BE2C (cell line): Measurements from ENCODE around the gene CRKL. TPM values are rescaled to one million over a fixed set of nuclear protein-coding genes. Genes with fewer than 3 reads are reported as not detected.
A peak's percentile ranks its signal among the peaks of the same experiment; 100 is the strongest.

Experiments used
- DNase-seq: peaks from one replicate; pipeline ENCODE4 v3.0.0-alpha.2; 2020
- H3K27me3 ChIP-seq: fragments of 250-450 bp; sonication (Bioruptor Pico); 2 replicates; pipeline ENCODE4 v1.5.1; 2020; ENCODE audit warnings: mild to moderate bottlenecking
- H3K36me3 ChIP-seq: fragments of 250-450 bp; sonication (Bioruptor Pico); 2 replicates; pipeline ENCODE4 v1.5.1; 2020; ENCODE audit warnings: mild to moderate bottlenecking
- H3K4me1 ChIP-seq: fragments of 250-450 bp; sonication (Bioruptor Pico); 2 replicates; pipeline ENCODE4 v1.5.1; 2020
- H3K4me3 ChIP-seq: 2 replicates; pipeline ENCODE4 v1.5.1; 2011; ENCODE audit warnings: low read depth, low read length
- H3K9me3 ChIP-seq: fragments of 250-450 bp; sonication (Bioruptor Pico); 2 replicates; pipeline ENCODE4 v1.5.1; 2020
- CTCF ChIP-seq: IDR thresholded peaks from 2 replicates; pipeline ENCODE4 v1.5.1; 2012; ENCODE audit warnings: mild to moderate bottlenecking, low read depth, low read length
- polyA plus RNA-seq: library from polyadenylated mRNA; unstranded; fragments of >200 nt; gene quantifications from one replicate; pipeline ENCODE4 v1.2.1, GENCODE V29; 2012; ENCODE audit warnings: low read depth, missing spikeins; ENCODE audit not compliant: insufficient read length, insufficient read depth

Gene CRKL
- 51.2 TPM for polyA plus RNA-seq

GRCh38 chr22:20916916-20917810 is at the start of gene CRKL:
Gene CRKL (plus strand): TSS chr22:20917407. CDS start chr22:20917935, 528 bp downstream.
- Histone ChIP-seq H3K27me3 (no peaks in the 10 kb centered on the region), H3K4me3 (peak within 1 kb of the TSS; percentile 96), H3K9me3 (no peaks in the 10 kb centered on the region), H3K4me1 (no peaks in the 10 kb centered on the region; the same call in 1 of the 2 replicates), H3K36me3 (peaks cover 8% of the 10 kb centered on the region)
- TF ChIP-seq CTCF, result peak; percentile 95
- peak; percentile 98 for DNase-seq

GRCh38 chr22:20868025-20868962 is 48.9 kb upstream of the CRKL start:
- Histone ChIP-seq H3K4me3 (no peak overlapping the region), H3K36me3 (peaks cover 8% of the 10 kb centered on the region), H3K9me3 (no peaks in the 10 kb centered on the region), H3K4me1 (peaks cover 13% of the 10 kb centered on the region), H3K27me3 (no peaks in the 10 kb centered on the region)
- TF ChIP-seq CTCF, result no peak
- DNase-seq, result no peak

- Histone ChIP-seq H3K27me3 (no peaks in the 10 kb centered on the region), H3K4me3 (no peak overlapping the region), H3K4me1 (peaks cover 13% of the 10 kb centered on the region), H3K36me3 (peaks cover 8% of the 10 kb centered on the region), H3K9me3 (no peaks in the 10 kb centered on the region)
- no peak for TF ChIP-seq CTCF
- no peak for DNase-seq
Measured at GRCh38 chr22:20869234-20869633, 48.0 kb upstream of the CRKL start.

- Histone ChIP-seq H3K4me1 (no peaks in the 10 kb centered on the region), H3K9me3 (no peaks in the 10 kb centered on the region), H3K36me3 (peaks cover 4% of the 10 kb centered on the region), H3K4me3 (no peak overlapping the region), H3K27me3 (no peaks in the 10 kb centered on the region)
- TF ChIP-seq CTCF, result no peak
- DNase-seq, result no peak
Measured at GRCh38 chr22:20873214-20873613, 44.0 kb upstream of the CRKL start.

- H3K4me1 ChIP-seq, result no peaks in the 10 kb centered on the region
- no peak for TF ChIP-seq CTCF
- no peaks in the 10 kb centered on the region for H3K27me3 ChIP-seq
- H3K9me3 ChIP-seq, result no peaks in the 10 kb centered on the region
- DNase-seq, result no peak
- H3K36me3 ChIP-seq, result peaks cover 4% of the 10 kb centered on the region
- H3K4me3 ChIP-seq, result no peak overlapping the region
Measured at GRCh38 chr22:20875296-20875695, 41.9 kb upstream of the CRKL start.
